HG02870 (cell line): Measurements from ENCODE around the gene MSI2.
"Not testable (repeated sequence)": the region's sequence is repeated elsewhere in the genome, so short reads cannot be mapped to it uniquely, and the experiment has no call there.

Source experiments
- ATAC-seq: cut with Tn5 transposase; IDR thresholded peaks from one replicate; pipeline ENCODE4 v1.9.1; 2021; ENCODE audit warnings: mild to moderate bottlenecking, moderate library complexity; ENCODE audit not compliant: unreplicated experiment

MSI2 gene

GRCh38 chr17:57490111-57490845, 234.0 kb downstream of the MSI2 start:
- ATAC-seq = no peak

GRCh38 chr17:57490890-57491289, 234.6 kb downstream of the MSI2 start:
- ATAC-seq = no peak

- no peak for ATAC-seq
These were observed 236.8 kb downstream of the MSI2 start for GRCh38 chr17:57493171-57493570.

- no peak for ATAC-seq
These were observed 237.3 kb downstream of the MSI2 start for GRCh38 chr17:57493625-57494024.

GRCh38 chr17:57494443-57494842, 238.1 kb downstream of the MSI2 start:
- ATAC-seq = no peak

DNA sequence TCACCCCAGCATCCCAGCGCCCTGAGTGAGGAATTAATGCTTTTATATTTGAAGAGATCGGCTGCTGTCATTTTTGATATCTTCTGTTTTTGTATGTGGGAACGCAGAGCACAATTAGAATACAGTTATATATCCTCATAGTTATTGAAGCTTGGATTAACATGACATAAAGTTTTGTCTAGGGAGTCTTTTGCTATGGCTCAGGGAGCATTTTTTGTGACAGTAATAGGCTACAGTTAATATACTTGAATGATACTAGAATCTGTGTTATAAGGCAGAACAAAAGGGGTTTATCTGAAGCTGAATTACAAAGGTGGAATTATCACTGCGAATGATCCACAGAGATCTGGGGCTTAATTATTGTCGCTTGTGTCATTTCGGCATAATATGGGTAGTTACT, 239.4 kb downstream of the MSI2 start:
- no peak for ATAC-seq

DNA sequence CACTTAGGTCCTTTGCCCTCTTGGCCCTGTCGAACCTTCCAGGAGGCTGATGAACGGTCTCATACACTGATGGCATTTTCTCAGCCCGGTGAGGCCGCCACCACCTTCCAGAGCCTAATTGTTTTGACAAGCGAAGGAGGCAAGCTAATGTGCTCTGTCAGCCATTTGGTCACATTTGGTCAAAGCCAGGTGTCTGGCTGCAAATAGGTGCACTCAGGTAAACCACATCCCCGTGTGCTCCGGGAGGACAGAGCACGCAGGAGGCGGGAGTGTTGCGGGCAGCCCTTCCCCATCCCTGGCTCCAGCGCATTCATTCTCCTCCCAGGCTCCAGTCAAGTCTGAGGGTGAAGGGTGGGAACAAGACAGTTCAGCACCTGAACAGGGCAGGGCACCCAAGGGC, 240.1 kb downstream of the MSI2 start:
- no peak for ATAC-seq

DNA sequence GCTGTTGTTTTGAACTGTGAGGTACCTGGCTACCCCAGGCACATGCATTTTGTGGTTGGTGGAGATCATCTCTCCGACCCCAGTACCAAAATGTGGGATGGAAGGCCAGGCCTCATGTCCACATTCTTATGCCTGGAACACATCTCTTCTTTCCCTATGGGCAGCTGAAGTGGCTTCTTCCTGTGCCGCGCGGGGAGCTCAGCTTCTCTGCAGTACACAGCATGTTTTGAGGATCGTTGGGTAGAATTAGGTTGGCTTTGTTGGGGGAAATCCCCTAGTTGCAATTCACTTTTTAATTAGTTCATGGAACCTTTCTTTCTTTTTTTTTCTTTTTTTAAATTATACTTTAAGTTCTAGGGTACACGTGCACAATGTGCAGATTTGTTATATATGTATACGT, 242.1 kb downstream of the MSI2 start:
- ATAC-seq = no peak

DNA sequence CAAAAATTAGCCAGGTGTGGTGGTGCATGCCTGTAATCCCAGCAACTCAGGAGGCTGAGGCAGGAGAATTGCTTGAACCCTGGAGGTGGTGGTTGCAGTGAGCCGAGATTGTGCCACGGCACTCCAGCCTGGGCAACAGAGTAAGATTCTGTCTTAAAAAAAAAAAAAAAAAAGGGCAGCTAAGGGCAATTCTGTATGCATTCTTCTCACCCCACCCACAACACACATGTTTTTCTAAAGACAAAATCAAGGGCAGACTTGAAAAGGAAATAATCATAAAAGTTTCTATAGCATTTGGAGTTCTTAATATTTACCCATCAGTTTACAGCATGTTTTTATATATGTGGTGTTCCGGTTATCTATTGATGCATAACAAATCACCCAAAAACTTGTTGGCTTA, 242.9 kb downstream of the MSI2 start:
- ATAC-seq = not testable (repeated sequence)

DNA sequence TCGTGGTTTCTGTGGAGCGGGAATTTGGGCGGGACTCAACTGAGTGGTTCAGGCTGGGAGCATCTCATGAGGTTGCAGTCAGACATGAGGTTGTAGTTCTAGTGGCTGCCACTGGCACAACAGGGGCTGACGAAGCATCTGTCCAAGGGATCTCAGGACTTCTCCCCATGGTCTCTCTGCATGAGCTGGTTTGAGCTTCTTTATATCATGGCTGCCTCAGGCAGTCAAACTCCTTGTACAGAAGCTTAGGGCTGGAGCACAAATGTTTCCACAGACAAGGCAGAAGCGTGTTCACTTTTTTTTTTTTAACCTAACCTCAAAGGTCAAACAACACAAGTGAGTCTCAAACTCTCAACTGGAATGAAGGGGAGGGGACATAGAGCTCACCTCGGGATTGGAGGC, 243.3 kb downstream of the MSI2 start:
- no peak for ATAC-seq

- no peak for ATAC-seq
These were observed 244.7 kb downstream of the MSI2 start for GRCh38 chr17:57501016-57501415.

DNA sequence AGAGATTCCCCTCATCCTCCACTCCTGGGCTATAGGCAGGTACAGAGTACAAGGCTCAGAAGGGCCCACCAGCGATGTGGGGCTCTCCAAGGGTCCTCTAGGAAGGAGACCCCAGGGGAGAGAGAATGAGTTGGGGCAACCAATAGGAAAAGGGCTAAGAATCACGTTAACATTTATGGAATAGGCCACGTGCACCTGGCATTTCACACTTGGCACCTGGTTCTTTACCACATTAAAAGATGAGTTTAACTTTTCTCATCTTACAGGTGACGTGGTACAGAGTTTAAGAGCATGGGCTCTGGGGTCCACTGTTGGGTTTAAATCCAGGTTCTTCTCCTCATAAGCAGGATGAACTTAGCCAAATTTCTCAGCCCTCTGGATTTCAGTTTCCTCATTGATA, 245.7 kb downstream of the MSI2 start:
- ATAC-seq = no peak

DNA sequence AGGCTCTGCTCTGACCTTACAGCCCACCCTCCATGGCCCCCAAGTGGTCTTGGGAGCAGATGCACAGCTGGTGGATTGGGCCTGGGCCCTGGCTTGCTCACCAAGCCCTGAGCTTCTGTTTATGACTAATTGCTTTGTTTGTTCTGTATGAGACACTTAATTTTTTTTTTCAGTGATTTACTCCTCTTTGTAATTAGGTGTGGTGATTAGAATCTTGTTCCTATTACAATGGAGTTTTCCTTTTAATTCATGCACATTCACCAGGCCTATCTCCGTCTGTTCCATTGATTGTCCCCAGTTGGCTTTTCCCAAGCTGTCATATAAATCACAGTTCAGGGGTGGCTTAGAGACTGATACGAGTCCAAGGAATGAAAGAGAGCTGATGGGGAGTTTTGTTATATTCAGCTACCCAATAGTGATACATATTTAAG, 246.5 kb downstream of the MSI2 start:
- ATAC-seq = no peak

- no peak for ATAC-seq
These were observed 247.9 kb downstream of the MSI2 start for GRCh38 chr17:57504208-57504607.

- no peak for ATAC-seq
These were observed 249.8 kb downstream of the MSI2 start for GRCh38 chr17:57505841-57506773.

DNA sequence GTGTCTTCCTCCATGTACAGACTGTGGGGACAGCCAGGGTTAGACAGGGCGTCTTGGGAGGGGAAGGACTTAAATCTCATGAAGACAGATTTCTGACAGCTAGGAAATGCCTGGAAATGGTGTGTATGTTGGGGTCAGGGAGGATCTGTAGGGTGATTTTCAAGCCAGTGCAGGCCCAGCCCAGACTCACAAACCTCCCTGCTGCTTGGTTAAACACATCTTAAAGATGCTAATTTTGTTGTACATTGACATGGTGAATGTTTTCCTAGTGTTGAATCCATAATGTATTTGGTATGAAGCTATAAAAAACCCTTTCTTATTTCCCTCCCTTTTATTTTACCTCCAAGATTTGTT, 250.4 kb downstream of the MSI2 start:
- no peak for ATAC-seq

GRCh38 chr17:57507828-57508227, 251.5 kb downstream of the MSI2 start:
- ATAC-seq = no peak

GRCh38 chr17:57508671-57509070, 252.3 kb downstream of the MSI2 start:
- ATAC-seq = no peak

DNA sequence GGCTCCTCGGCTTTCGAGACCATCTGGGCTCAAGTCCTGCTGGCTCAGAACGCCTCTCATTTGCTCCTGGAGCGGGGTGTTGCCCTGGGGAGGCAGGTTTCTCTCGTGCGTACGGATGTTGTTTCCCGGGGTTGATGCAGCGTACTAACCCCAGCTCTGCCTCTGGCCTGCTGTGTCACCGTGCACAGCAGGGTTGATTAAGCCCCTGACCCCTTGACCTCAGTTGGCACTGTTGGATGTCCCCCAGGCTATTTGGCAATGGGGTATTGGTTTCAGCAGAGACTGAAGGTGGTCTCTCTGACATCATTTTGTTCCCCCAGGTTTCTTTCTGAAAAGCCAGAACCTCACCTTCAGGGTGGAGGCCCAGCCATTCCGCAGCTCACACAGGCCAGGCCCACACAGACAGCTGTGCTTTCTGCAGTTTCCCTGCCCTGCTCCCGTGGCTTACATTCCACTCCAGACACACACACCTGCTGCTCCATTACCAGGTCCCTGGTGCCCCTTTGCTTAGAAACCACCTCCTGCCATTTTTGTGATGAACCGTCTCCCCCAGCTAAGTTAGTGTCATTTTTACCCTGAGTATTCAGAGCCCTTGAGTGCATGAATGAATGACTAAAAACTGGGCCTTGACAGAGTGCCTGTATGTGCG, 255.3 kb downstream of the MSI2 start:
- ATAC-seq = no peak

- no peak for ATAC-seq
These were observed 255.9 kb downstream of the MSI2 start for GRCh38 chr17:57512258-57512657.

DNA sequence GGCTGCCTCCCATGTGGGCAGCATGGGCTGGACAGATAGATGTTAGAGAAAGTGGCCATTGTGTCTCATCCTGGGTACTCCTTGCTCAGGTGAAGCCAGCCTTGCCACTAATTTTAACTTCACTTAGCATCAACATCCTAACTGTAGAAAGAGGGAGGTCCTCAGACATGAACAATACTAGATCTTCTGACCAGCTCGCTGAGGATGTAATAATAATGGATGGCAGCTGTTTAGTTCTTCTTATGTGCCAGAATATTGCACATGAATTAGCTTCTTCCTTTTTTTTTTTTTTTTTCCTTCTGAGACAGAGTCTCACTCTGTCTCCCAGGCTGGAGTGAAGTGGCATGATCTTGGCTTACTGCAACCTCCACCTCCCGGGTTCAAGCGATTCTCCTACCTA, 256.4 kb downstream of the MSI2 start:
- no peak for ATAC-seq

DNA sequence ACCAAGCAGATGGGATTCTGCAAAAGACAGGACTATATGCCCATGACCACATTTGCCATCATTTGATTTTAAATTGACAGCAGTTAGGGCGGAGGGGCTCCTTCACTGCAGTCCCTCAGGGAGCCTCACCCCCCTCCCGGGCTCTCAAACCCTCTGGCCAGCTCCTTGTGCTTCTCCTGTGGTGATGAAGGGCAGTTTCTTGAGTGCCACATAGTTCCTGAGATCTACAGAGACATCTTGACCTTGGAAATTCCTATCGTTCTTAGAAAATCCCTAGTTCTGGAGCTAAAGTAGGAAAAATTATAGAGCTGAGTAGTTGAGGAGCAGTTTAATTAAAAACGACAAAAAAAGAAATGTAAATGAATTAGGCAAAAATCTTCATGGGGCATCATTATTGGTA, 257.2 kb downstream of the MSI2 start:
- no peak for ATAC-seq
